Psoas muscle (tissue), 8 donors: ENCODE results near the gene CAVIN1. TPM values are rescaled to one million over a fixed set of nuclear protein-coding genes. Genes with fewer than 3 reads are reported as not detected.
A peak's percentile ranks its signal among the peaks of the same experiment; 100 is the strongest.

ENCODE experiments used
- ATAC-seq, 4 donors: fragments of 200-7000 bp; cut with Tn5 transposase; one replicate each; pipeline ENCODE4 v1.9.1; 2020; ENCODE audit warnings: moderate library complexity in 3 of 4, mild to moderate bottlenecking in 2 of 4
- DNase-seq, 2 donors: peaks; one replicate each; pipeline ENCODE4 v3.0.0-alpha.2; 2020
- H3K27ac ChIP-seq: fragments of 200-600 bp; one replicate; pipeline ENCODE4 v1.8.0; 2022
- H3K27me3 ChIP-seq, 3 donors: fragments of 200-600 bp in 1 of 3; one replicate each; pipeline versions ENCODE4 v1.6.1 to v1.8.0; 2013 to 2022; ENCODE audit warnings: low read length in 2 of 3, mild to moderate bottlenecking in 2 of 3, moderate library complexity in 1 of 3; ENCODE audit not compliant: insufficient read depth in 3 of 3
- H3K36me3 ChIP-seq, 2 donors: fragments of 200-600 bp in 1 of 2; one replicate each; pipeline versions ENCODE4 v1.6.1 to v1.8.0; 2013 to 2022; ENCODE audit warnings: low read depth in 1 of 2, mild to moderate bottlenecking in 1 of 2, moderate library complexity in 1 of 2; ENCODE audit not compliant: insufficient read depth in 1 of 2
- H3K4me1 ChIP-seq: fragments of 200-600 bp; one replicate; pipeline ENCODE4 v1.8.0; 2022
- H3K4me3 ChIP-seq: fragments of 200-600 bp; one replicate; pipeline ENCODE4 v1.8.0; 2022; ENCODE audit warnings: mild to moderate bottlenecking
- H3K9me3 ChIP-seq: fragments of 200-600 bp; one replicate; pipeline ENCODE4 v1.8.0; 2022
- WGBS, 3 donors: extraction: QIAGEN DNeasy Blood & Tissue Kit; methylation state at CpG; one replicate each; pipeline versions ENCODE4 v1.1.6 to v1.1.7; 2013; 5-methylcytosine and 5-hydroxymethylcytosine counted together
- intact Hi-C, 2 donors: fragments of 100-400 bp; cut with DNase I; formaldehyde crosslinking; loops; one replicate each; pipeline versions ENCODE4 v1.11.0 to v1.14.2; 2022
- polyA plus RNA-seq, 3 donors: library from polyadenylated mRNA; stranded (reverse); fragments of 200-250 nt; gene quantifications; one replicate each; pipeline ENCODE4 v1.2.3, GENCODE V29; 2013
- total RNA-seq, 4 donors: library from RNA; stranded (reverse); fragmentation: NEBNext Ultra II Directional in 2 of 4; extraction: Animal tissue kit (Norgen Biotek cat#: 25700) in 2 of 4; gene quantifications; one replicate each; pipeline versions ENCODE4 v1.2.1 to v1.2.4, GENCODE V29; 2021 to 2023
- TF ChIP-seq, protein P1 (sequence below): fragments of 200-600 bp; IDR thresholded peaks from one replicate; pipeline ENCODE4 v1.8.0; 2022; ENCODE audit warnings: antibody characterized with exemption
- donor health status: healthy with polysubstance abuse.
- donor health status: DM: no; HTN: no; CAD: no; lungs with moderate emphysema.
- donor health status: Bipolar disorder and iron deficiency.
- donor health status: healthy.
- donor health status: DM: yes; HTN: yes; CAD: no.
- donor health status: DM: no; HTN: no; CAD: no.
- donor health status: DM: no; HTN: no; CAD: no.
- donor health status: DM: yes; HTN: yes; CAD: no.

CAVIN1 gene
- total and polyA plus RNA-seq, 7 donors = 69.5 to 151 (median 109) TPM

DNA sequence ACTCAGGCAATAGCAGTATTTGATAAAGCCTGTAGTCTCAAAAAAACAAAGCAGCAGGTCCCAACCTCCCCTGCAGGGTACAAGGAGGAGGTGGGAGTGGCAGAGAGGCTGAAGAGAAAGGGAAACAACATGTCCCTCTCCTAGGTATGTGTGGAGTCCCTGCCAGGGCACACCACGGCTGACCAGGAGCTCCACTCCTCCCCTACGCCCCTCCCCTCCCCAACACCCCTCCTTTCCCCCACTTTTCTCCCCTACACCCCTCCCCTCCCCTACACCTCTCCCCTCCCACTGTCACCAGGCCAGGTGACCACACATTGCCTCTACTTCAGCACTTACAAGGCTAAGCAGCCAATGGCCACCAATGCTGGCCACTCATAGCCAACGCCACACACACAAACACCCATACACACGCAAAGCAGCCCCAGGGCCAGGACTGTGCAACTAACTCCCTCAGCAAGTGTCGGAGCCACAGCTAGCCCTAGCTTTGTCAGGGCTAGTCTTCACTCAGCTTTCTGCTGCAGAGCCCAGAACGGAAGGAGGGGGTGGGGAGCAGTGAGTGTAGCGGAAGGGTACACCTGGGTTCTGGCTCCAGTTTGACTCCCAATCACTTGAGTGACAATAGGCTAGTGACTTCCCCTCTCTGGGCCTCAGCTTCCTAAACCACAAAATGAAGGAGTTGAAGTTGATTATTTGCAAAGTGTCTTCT lies 8.2 kb downstream of the CAVIN1 start:
- peaks cover 0 to 13% of the 10 kb centered on the region in 2 donors for H3K36me3 ChIP-seq
- no peaks in the 10 kb centered on the region for H3K27me3 ChIP-seq
- 60 to 68% (median 64%) methylated on average over 7 of the region's 7 CpGs for WGBS, 3 donors
- H3K4me1 ChIP-seq = peaks cover 77% of the 10 kb centered on the region
- TF ChIP-seq, protein P1, sequence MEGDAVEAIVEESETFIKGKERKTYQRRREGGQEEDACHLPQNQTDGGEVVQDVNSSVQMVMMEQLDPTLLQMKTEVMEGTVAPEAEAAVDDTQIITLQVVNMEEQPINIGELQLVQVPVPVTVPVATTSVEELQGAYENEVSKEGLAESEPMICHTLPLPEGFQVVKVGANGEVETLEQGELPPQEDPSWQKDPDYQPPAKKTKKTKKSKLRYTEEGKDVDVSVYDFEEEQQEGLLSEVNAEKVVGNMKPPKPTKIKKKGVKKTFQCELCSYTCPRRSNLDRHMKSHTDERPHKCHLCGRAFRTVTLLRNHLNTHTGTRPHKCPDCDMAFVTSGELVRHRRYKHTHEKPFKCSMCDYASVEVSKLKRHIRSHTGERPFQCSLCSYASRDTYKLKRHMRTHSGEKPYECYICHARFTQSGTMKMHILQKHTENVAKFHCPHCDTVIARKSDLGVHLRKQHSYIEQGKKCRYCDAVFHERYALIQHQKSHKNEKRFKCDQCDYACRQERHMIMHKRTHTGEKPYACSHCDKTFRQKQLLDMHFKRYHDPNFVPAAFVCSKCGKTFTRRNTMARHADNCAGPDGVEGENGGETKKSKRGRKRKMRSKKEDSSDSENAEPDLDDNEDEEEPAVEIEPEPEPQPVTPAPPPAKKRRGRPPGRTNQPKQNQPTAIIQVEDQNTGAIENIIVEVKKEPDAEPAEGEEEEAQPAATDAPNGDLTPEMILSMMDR = no peak
- intact Hi-C loops = no loop called here
- ATAC-seq (peak in 1 of 4 donors; percentile 12), DNase-seq (peak in 1 of 2 donors; percentile 52)
- no peaks in the 10 kb centered on the region for H3K9me3 ChIP-seq
- H3K27ac ChIP-seq = peak overlapping the region; percentile 69
- H3K4me3 ChIP-seq = peak overlapping the region; percentile 35

DNA sequence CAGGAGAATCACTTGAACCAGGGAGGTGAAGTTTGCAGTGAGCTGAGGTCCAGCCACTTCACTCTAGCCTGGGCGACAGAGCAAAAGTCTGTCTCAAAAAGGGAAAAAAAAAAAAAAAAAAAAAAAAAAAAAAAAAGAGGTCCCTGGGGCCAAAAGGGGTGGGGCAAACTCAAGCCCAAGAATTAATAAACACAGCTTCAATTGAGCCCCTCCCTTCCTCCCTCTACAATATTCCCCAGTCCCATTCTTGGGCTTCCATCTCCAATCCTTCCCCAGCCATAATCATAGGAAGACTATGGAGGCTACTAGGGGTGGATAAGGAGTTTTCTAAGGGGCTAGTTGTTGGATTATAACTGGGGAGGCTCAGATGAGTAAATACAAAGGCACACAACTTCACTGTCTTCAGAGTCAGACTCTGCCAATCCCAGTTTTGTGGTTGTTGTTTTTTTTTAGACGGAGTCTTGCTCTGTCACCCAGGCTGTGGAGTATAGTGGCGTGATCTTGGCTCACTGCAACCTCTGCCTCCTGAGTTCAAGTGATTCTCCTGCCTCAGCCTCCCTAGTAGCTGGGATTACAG lies 9.5 kb downstream of the CAVIN1 start:
- WGBS, 3 donors = 61 to 80% (median 66%) methylated on average over 3 of the region's 3 CpGs
- no peaks in the 10 kb centered on the region for H3K27me3 ChIP-seq
- intact Hi-C loops = no loop called here
- H3K9me3 ChIP-seq = no peaks in the 10 kb centered on the region
- H3K36me3 ChIP-seq = peaks cover 0 to 10% of the 10 kb centered on the region in 2 donors
- TF ChIP-seq, protein P1 = no peak
- H3K4me1 ChIP-seq = peaks cover 78% of the 10 kb centered on the region
- peak overlapping the region; percentile 69 for H3K27ac ChIP-seq
- no peak overlapping the region for H3K4me3 ChIP-seq
- ATAC-seq (no peak), DNase-seq (no peak)

DNA sequence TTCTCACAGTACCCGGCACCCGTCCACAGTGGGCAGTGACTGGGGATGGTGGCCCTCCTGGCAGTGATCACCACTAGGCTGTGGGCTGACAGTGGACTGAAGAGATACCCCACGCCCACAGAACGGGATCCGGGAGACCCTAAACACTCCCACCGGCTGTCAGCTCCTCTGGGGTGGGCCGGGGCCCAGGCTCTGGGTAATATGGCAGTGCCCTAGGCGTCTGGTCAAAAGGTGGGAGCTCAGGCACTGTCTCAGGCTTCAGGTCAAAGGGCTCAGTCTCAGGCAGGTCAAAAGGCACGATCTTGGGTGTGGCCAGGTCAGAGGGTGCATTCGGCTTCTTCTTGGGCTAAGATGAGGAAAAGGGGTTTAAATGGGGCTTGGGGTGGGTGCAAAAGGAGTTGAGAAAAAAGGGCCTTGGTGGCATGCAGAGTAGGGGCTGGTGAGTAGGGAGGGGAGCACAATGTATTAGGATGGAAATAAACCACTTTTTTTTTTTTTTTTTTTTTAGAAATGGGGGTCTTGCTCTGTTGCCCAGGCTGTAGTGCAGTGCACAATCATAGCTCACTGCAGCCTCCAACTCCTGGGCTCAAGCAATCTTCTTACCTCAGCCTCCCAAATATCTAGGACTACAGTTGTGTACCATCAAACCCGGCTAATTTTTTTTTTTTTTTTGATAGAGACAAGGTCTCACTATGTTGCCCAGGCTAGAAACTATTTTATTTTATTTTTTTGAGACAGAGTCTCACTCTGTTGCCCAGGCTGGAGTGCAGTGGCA lies 11.0 kb downstream of the CAVIN1 start:
- Histone ChIP-seq H3K4me3 (peak overlapping the region; percentile 24), H3K27ac (peak overlapping the region; percentile 90), H3K4me1 (peaks cover 79% of the 10 kb centered on the region), H3K9me3 (no peaks in the 10 kb centered on the region), H3K27me3 (no peaks in the 10 kb centered on the region), H3K36me3 (peaks cover 0 to 4% of the 10 kb centered on the region in 2 donors)
- ATAC-seq (no peak), DNase-seq (no peak)
- intact Hi-C loops = no loop called here
- TF ChIP-seq, protein P1 = no peak
- 47 to 59% (median 48%) methylated on average over 11 of the region's 11 CpGs for WGBS, 3 donors

DNA sequence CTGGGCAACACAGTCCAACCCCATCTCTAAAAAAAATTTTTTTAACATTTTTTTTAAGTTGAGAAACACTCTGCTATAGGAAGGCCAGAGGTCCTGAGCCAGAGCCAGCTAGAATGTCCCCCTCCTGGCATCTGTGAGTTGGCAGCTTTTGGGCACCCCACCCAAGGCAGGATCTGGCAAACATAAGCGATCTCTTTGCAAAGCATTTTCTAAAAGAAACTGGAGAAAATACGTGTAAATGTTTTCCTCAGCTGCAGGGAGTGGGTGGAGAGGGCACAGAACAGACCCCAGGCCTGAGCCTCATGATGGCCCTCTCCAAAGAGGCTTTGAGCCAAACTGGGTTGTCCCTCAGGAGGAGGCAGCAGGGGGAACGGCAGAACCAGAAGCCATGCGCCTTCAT lies 11.7 kb downstream of the CAVIN1 start:
- no peak for ATAC-seq
- Histone ChIP-seq H3K27ac (peak overlapping the region; percentile 90), H3K4me3 (peak overlapping the region; percentile 24), H3K4me1 (peaks cover 79% of the 10 kb centered on the region), H3K36me3 (peaks cover 0 to 4% of the 10 kb centered on the region in 2 donors), H3K27me3 (no peaks in the 10 kb centered on the region), H3K9me3 (no peaks in the 10 kb centered on the region)
- intact Hi-C loops = no loop called here
- TF ChIP-seq, protein P1 = no peak
- 34 to 42% (median 37%) methylated on average over 4 of the region's 4 CpGs for WGBS, 3 donors
- DNase-seq = no peak
